H1 (cell line): ENCODE data around the gene SEC62. TPM values are rescaled to one million over a fixed set of nuclear protein-coding genes. Genes with fewer than 3 reads are reported as not detected.
A peak's percentile ranks its signal among the peaks of the same experiment; 100 is the strongest.

ENCODE experiments used
- ASH2L ChIP-seq: fragments of 200-600, 300-600 bp; sonication (generic); IDR thresholded peaks from one replicate; pipeline ENCODE4 v1.7.1; 2017; ENCODE audit warnings: low read length
- CBX8 ChIP-seq: fragments of 300-800, 300-1000 bp; sonication (generic); IDR thresholded peaks from 2 replicates; pipeline ENCODE4 v1.7.1; 2016; ENCODE audit warnings: low read depth, low read length, borderline replicate concordance
- CHD2 ChIP-seq: IDR thresholded peaks from 2 replicates; pipeline ENCODE4 v1.6.1; 2012; ENCODE audit warnings: low read length, improper control_type of control experiment
- FOSL1 ChIP-seq: IDR thresholded peaks from 2 replicates; pipeline ENCODE4 v1.6.1; 2011; ENCODE audit warnings: mild to moderate bottlenecking, low read depth, low read length, moderate library complexity; ENCODE audit not compliant: insufficient read depth
- JUND ChIP-seq: IDR thresholded peaks from 2 replicates; pipeline ENCODE4 v1.6.1; 2011; ENCODE audit warnings: mild to moderate bottlenecking, improper control_type of control experiment, low read length
- POLR2AphosphoS5 ChIP-seq: IDR thresholded peaks from 2 replicates; pipeline ENCODE4 v1.6.1; 2011; ENCODE audit warnings: low read depth, low read length
- RXRA ChIP-seq: IDR thresholded peaks from 2 replicates; pipeline ENCODE4 v1.6.1; 2011; ENCODE audit warnings: low read depth, mild to moderate bottlenecking, low read length, moderate library complexity; ENCODE audit not compliant: insufficient read depth
- SIX5 ChIP-seq: IDR thresholded peaks from 2 replicates; pipeline ENCODE4 v1.6.1; 2011; ENCODE audit warnings: mild to moderate bottlenecking, low read depth, low read length
- polyA plus RNA-seq, 7 experiments: library from polyadenylated mRNA; depleted of rRNA in 3 of 7; stranded (reverse) in 5 of 7; unstranded in 2 of 7; fragments of >200 nt in 5 of 7; fragments of 200-250 nt in 2 of 7; gene quantifications; 1 replicate in 5 of 7; 2 replicates in 1 of 7; 4 replicates in 1 of 7; pipeline versions ENCODE4 v1.2.1 to v1.2.3, GENCODE V29; 2011 to 2013; ENCODE audit warnings: missing spikeins in 2 of 7, mixed read lengths in 2 of 7
- total RNA-seq: library from RNA; stranded (reverse); fragmentation: NEBNext Ultra II Directional; extraction: Animal tissue kit (Norgen Biotek cat#: 25700); gene quantifications from 2 replicates; pipeline ENCODE4 v1.2.1, GENCODE V29; 2021

The SEC62 gene
- total and polyA plus RNA-seq, 2 of the 8 experiments (the other 6 are each of a cell fraction or from before 2014, with no cell fraction given) = 67.8 to 113 TPM

DNA sequence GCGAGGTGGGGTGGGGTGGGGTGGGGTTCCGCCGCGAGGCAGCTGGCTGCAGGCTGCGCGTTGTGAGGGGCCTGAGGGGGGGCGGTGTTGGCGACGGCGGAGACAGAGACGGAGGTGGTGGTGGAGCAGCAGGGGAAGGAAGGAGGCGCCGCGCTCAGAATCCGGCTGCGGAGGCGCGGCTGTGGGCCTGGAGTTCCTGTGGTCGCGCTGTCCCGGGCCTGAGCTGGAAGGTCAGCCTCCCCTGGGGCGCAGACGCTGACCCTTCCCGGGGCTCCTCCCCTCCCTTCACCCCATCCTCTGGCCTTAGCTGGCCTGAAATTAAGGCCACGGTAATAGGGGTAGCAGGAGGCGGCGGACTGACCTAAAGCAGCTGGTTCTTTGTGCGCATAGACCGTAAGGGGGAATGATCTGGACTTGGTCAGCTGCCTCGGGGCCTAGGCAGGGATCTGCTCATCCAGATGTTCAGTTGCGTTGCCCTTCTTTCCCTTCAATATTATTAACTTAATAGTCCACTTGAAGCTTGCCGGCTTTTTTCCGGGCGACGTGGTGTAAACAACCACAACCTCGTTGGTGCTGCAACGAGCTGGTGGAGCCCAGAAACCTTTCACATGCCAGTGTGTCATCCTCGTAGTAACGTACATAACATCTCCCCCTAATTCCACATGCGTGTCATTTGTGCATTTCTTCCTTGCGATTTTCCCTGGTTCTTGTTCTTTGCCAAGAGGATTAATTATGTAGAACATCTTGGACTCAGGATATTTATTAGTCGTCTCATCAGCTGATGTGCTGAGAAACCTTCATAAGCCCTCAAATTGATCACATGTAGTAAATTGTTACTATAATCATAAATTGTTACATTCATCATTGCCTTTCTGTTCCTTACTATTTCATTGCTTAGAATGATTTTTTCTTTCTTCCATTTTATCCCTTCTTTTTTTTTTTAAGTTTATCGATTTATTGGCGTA lies 626 bp downstream of the SEC62 start (continued):
- TF ChIP-seq FOSL1 (no peak), POLR2AphosphoS5 (peak; percentile 79), SIX5 (no peak), JUND (no peak), ASH2L (no peak), CBX8 (no peak), RXRA (no peak), CHD2 (no peak)
